ENCODE measurements around the gene RCBTB1. TPM values are rescaled to one million over a fixed set of nuclear protein-coding genes. Genes with fewer than 3 reads are reported as not detected.

RCBTB1 gene
- total RNA-seq, 1 experiment from 2014 or later: 5.4 TPM

DNA sequence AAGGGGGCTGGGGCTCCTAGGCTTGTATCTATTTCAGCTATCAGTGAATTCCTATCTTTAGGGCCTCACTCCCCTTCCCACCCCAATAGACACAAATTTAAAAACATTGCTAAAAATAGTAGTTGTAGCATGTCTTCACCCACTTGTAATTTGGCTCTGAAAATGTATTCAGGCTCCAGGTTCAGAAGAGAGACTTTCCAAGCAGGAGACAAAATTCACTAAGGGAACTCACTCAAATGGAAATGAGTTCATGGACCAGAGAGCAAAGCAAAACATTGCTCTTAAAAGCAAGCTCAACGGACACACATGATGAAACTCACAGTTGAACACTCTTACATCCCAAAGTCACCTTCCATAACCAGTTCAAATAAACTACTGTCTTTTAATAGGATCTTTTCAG lies 52.8 kb downstream of the RCBTB1 start:
- H3K79me2 ChIP-seq (ENCODE audit: low read length): no peaks in the 10 kb centered on the region
- H3K4me2 ChIP-seq (ENCODE audit: low read length): no peak overlapping the region
- ChIA-PET CTCF (no interaction called here), POLR2A (ENCODE audit: unreplicated experiment) (no interaction called here)
- no peaks in the 10 kb centered on the region for H3F3A ChIP-seq (ENCODE audit: low read length, unreplicated experiment)
- no peaks in the 10 kb centered on the region for H3K9me2 ChIP-seq (replicated peaks; ENCODE audit: low read length)
- no peaks in the 10 kb centered on the region for H3K36me3 ChIP-seq (ENCODE audit: low read depth, low read length)
- no TSS peak for BruUV-seq (replicated peaks)
- no peaks in the 10 kb centered on the region for H3K27me3 ChIP-seq (ENCODE audit: low read length)
- H3K9ac ChIP-seq (ENCODE audit: low read length): no peak overlapping the region
- H2AFZ ChIP-seq (ENCODE audit: low read length): no peak overlapping the region
- no peak overlapping the region for H3K4me3 ChIP-seq (ENCODE audit: low read length)
- H3K9me3 ChIP-seq (ENCODE audit: low read length): no peaks in the 10 kb centered on the region
- no peaks in the 10 kb centered on the region for H4K20me1 ChIP-seq (ENCODE audit: low read length)
- no peak for TF ChIP-seq EZH2 (IDR thresholded peaks at IDR 0.05; ENCODE audit: low read length, unreplicated experiment)
- TF ChIP-seq, protein P1, sequence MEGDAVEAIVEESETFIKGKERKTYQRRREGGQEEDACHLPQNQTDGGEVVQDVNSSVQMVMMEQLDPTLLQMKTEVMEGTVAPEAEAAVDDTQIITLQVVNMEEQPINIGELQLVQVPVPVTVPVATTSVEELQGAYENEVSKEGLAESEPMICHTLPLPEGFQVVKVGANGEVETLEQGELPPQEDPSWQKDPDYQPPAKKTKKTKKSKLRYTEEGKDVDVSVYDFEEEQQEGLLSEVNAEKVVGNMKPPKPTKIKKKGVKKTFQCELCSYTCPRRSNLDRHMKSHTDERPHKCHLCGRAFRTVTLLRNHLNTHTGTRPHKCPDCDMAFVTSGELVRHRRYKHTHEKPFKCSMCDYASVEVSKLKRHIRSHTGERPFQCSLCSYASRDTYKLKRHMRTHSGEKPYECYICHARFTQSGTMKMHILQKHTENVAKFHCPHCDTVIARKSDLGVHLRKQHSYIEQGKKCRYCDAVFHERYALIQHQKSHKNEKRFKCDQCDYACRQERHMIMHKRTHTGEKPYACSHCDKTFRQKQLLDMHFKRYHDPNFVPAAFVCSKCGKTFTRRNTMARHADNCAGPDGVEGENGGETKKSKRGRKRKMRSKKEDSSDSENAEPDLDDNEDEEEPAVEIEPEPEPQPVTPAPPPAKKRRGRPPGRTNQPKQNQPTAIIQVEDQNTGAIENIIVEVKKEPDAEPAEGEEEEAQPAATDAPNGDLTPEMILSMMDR (conservative IDR thresholded peaks at IDR 0.05; ENCODE audit: low read depth, low read length): no peak
- TF ChIP-seq EZH2phosphoT487 (IDR thresholded peaks at IDR 0.05; ENCODE audit: borderline replicate concordance, low read length): no peak
- ATAC-seq (no peak), DNase-seq (no peak)
- no peaks in the 10 kb centered on the region for H3K4me1 ChIP-seq (ENCODE audit: insufficient read depth, low read length)
- intact Hi-C loops (cut with micrococcal nuclease): no loop called here
- H3K27ac ChIP-seq (ENCODE audit: low read length): no peak overlapping the region

DNA sequence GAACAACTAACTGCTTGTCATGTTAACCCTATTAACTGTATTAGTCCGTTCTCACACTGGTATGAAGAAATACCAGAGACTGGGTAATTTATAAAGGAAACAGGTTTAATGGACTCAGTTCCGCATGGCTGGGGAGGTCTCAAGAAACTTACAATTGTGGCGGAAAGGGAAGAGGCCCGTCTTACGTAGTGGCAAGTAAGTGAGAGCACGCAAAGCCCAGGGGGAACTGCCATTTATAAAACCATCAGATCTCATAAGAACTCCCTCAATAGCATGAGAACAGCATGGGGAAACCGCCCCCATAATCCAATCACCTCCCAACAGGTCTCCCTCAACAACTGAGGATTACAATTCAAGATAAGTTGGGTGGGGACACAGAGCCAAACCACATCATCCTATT lies 54.9 kb downstream of the RCBTB1 start:
- no peak overlapping the region for H3K9ac ChIP-seq (ENCODE audit: low read length)
- H3K36me3 ChIP-seq (ENCODE audit: low read depth, low read length): no peaks in the 10 kb centered on the region
- H3K9me2 ChIP-seq (replicated peaks; ENCODE audit: low read length): no peaks in the 10 kb centered on the region
- TF ChIP-seq EZH2phosphoT487 (IDR thresholded peaks at IDR 0.05; ENCODE audit: borderline replicate concordance, low read length): no peak
- TF ChIP-seq, protein P1 (conservative IDR thresholded peaks at IDR 0.05; ENCODE audit: low read depth, low read length): no peak
- ATAC-seq (no peak), DNase-seq (no peak)
- H2AFZ ChIP-seq (ENCODE audit: low read length): no peak overlapping the region
- BruUV-seq (replicated peaks): no TSS peak
- ChIA-PET POLR2A (ENCODE audit: unreplicated experiment) (no interaction called here), CTCF (no interaction called here)
- H3K4me1 ChIP-seq (ENCODE audit: insufficient read depth, low read length): no peaks in the 10 kb centered on the region
- no peaks in the 10 kb centered on the region for H3K79me2 ChIP-seq (ENCODE audit: low read length)
- H3K9me3 ChIP-seq (ENCODE audit: low read length): no peaks in the 10 kb centered on the region
- intact Hi-C loops (cut with micrococcal nuclease): no loop called here
- no peak overlapping the region for H3K4me2 ChIP-seq (ENCODE audit: low read length)
- no peak overlapping the region for H3K4me3 ChIP-seq (ENCODE audit: low read length)
- H3F3A ChIP-seq (ENCODE audit: low read length, unreplicated experiment): no peaks in the 10 kb centered on the region
- no peak overlapping the region for H3K27ac ChIP-seq (ENCODE audit: low read length)
- no peaks in the 10 kb centered on the region for H3K27me3 ChIP-seq (ENCODE audit: low read length)
- no peaks in the 10 kb centered on the region for H4K20me1 ChIP-seq (ENCODE audit: low read length)

DNA sequence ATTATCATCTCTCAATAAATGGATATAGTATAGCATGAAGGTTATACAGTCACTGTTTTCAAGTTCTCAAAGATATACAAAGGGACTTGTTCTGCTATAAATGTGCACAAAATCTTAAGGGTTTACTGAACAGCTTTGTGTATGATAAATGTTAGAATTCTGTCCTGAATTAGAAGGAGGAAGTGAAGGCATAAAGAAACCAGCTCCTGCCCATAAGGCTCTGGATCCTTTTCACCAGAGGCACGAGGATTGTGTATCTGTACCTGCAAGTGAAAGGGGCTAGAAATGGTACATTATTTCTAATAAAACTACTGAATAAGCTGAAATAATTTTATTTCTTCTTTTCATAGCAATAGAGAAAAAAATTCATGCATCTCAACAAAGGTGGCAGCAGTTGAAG lies 57.2 kb downstream of the RCBTB1 start:
- Histone ChIP-seq H3K79me2 (ENCODE audit: low read length) (no peaks in the 10 kb centered on the region), H3F3A (ENCODE audit: low read length, unreplicated experiment) (no peaks in the 10 kb centered on the region), H4K20me1 (ENCODE audit: low read length) (no peaks in the 10 kb centered on the region), H3K9ac (ENCODE audit: low read length) (no peak overlapping the region), H3K9me2 (replicated peaks; ENCODE audit: low read length) (no peaks in the 10 kb centered on the region), H3K4me1 (ENCODE audit: insufficient read depth, low read length) (no peaks in the 10 kb centered on the region), H3K27me3 (ENCODE audit: low read length) (no peaks in the 10 kb centered on the region), H3K9me3 (ENCODE audit: low read length) (no peaks in the 10 kb centered on the region), H3K27ac (ENCODE audit: low read length) (no peak overlapping the region), H3K36me3 (ENCODE audit: low read depth, low read length) (no peaks in the 10 kb centered on the region), H3K4me2 (ENCODE audit: low read length) (no peak overlapping the region), H3K4me3 (ENCODE audit: low read length) (no peak overlapping the region), H2AFZ (ENCODE audit: low read length) (no peak overlapping the region)
- CTCF ChIA-PET: interaction anchor here (0.6 kb wide), 1 partner anchor 11 kb away, joined by 3 read pairs; no protein-coding TSS in a partner anchor
- ATAC-seq (no peak), DNase-seq (no peak)
- BruUV-seq (replicated peaks): no TSS peak
- POLR2A ChIA-PET (ENCODE audit: unreplicated experiment): no interaction called here
- intact Hi-C loops (cut with micrococcal nuclease): loop anchor here (10.0 kb wide), 1 partner anchor 77 kb away; no protein-coding TSS in a partner anchor
- TF ChIP-seq, protein P1 (conservative IDR thresholded peaks at IDR 0.05; ENCODE audit: low read depth, low read length): no peak
- no peak for TF ChIP-seq EZH2phosphoT487 (IDR thresholded peaks at IDR 0.05; ENCODE audit: borderline replicate concordance, low read length)
